Inflammatory macrophage treated with lipopolysaccharide for 1 hour (primary cell): ENCODE data around the gene BMPR1A.
"Not testable (repeated sequence)": the region's sequence is repeated elsewhere in the genome, so short reads cannot be mapped to it uniquely, and the experiment has no call there.

Experiments
- DNase-seq, 2 donors: peaks; one replicate each; pipeline ENCODE4 v3.0.0-alpha.2; 2020 to 2022

Gene BMPR1A

GRCh38 chr10:86943316-86944030 is 187.1 kb downstream of the BMPR1A start:
- DNase-seq: no peak

GRCh38 chr10:86944031-86944419 is 187.6 kb downstream of the BMPR1A start:
- no peak for DNase-seq

- DNase-seq: no peak
Measured at GRCh38 chr10:86944471-86944870, 188.1 kb downstream of the BMPR1A start.

GRCh38 chr10:86944907-86945306 is 188.5 kb downstream of the BMPR1A start:
- DNase-seq: no peak

- DNase-seq: no peak
Measured at GRCh38 chr10:86945361-86946212, 189.2 kb downstream of the BMPR1A start.

GRCh38 chr10:86946213-86947155 is 190.1 kb downstream of the BMPR1A start:
- DNase-seq: no peak

GRCh38 chr10:86947806-86948205 is 191.4 kb downstream of the BMPR1A start:
- not testable (repeated sequence) for DNase-seq

- DNase-seq: no peak
Measured at GRCh38 chr10:86950349-86950748, 193.9 kb downstream of the BMPR1A start.

GRCh38 chr10:86951184-86951761 is 194.9 kb downstream of the BMPR1A start:
- DNase-seq: no peak

GRCh38 chr10:86952106-86952505 is 195.7 kb downstream of the BMPR1A start:
- DNase-seq: no peak

- DNase-seq: not testable (repeated sequence)
Measured at GRCh38 chr10:86952697-86953096, 196.3 kb downstream of the BMPR1A start.

GRCh38 chr10:86953747-86954680 is 197.6 kb downstream of the BMPR1A start:
- DNase-seq: no peak

- no peak for DNase-seq
Measured at GRCh38 chr10:86954681-86955500, 198.5 kb downstream of the BMPR1A start.

- DNase-seq: no peak
Measured at GRCh38 chr10:86955501-86956194, 199.2 kb downstream of the BMPR1A start.

- no peak for DNase-seq
Measured at GRCh38 chr10:86956195-86956847, 199.9 kb downstream of the BMPR1A start.

- DNase-seq: no peak
Measured at GRCh38 chr10:86956848-86957448, 200.5 kb downstream of the BMPR1A start.

GRCh38 chr10:86957471-86958115 is 201.2 kb downstream of the BMPR1A start, which contains the start of gene MMRN2:
MMRN2 (minus strand) TSS chr10:86957615; CDS start chr10:86957541, 74 bp downstream.
- no peak for DNase-seq
